8988T (cell line): ENCODE results near the gene SLC36A3.
"Not testable (repeated sequence)": the region's sequence is repeated elsewhere in the genome, so short reads cannot be mapped to it uniquely, and the experiment has no call there.

Experiments
- DNase-seq: peaks from one replicate; pipeline ENCODE4 v3.0.0; 2011

SLC36A3 gene

GRCh38 chr5:151303666-151304065 is at the start of gene SLC36A3:
Gene SLC36A3 (minus strand): TSS chr5:151303766. CDS start chr5:151303354, 412 bp downstream.
- DNase-seq = no peak

- no peak for DNase-seq
These were observed 48.1 kb upstream of the SLC36A3 start for GRCh38 chr5:151351671-151352070.

- DNase-seq = no peak
These were observed 45.2 kb upstream of the SLC36A3 start for GRCh38 chr5:151348789-151349188.

GRCh38 chr5:151347369-151347768 is 43.8 kb upstream of the SLC36A3 start, which contains the start of gene SLC36A2:
Gene SLC36A2 (minus strand): TSS chr5:151347559. CDS start chr5:151347460, 99 bp downstream.
- no peak for DNase-seq

- no peak for DNase-seq
These were observed 42.4 kb upstream of the SLC36A3 start for GRCh38 chr5:151345808-151346478.

GRCh38 chr5:151345187-151345807 is 41.7 kb upstream of the SLC36A3 start:
- no peak for DNase-seq

- no peak for DNase-seq
These were observed 40.5 kb upstream of the SLC36A3 start for GRCh38 chr5:151344088-151344487.

- no peak for DNase-seq
These were observed 36.4 kb upstream of the SLC36A3 start for GRCh38 chr5:151340004-151340403.

- DNase-seq = no peak
These were observed 35.2 kb upstream of the SLC36A3 start for GRCh38 chr5:151338734-151339133.

- no peak for DNase-seq
These were observed 29.3 kb upstream of the SLC36A3 start for GRCh38 chr5:151332857-151333256.

- DNase-seq = no peak
These were observed 25.2 kb upstream of the SLC36A3 start for GRCh38 chr5:151328734-151329133.

GRCh38 chr5:151327585-151327984 is 24.0 kb upstream of the SLC36A3 start:
- DNase-seq = no peak

- DNase-seq = no peak
These were observed 22.7 kb upstream of the SLC36A3 start for GRCh38 chr5:151326266-151326665.

- DNase-seq = no peak
These were observed 16.9 kb upstream of the SLC36A3 start for GRCh38 chr5:151320481-151320880.

- DNase-seq = peak; percentile 21
These were observed 15.5 kb upstream of the SLC36A3 start for GRCh38 chr5:151318850-151319732.

- no peak for DNase-seq
These were observed 14.3 kb upstream of the SLC36A3 start for GRCh38 chr5:151317871-151318270.

- DNase-seq = peak; percentile 51
These were observed 12.5 kb upstream of the SLC36A3 start for GRCh38 chr5:151315998-151316597.

- no peak for DNase-seq
These were observed 9.8 kb upstream of the SLC36A3 start for GRCh38 chr5:151313357-151313756.

- DNase-seq = no peak
These were observed 9.3 kb upstream of the SLC36A3 start for GRCh38 chr5:151312756-151313324.

GRCh38 chr5:151310932-151311331 is 7.4 kb upstream of the SLC36A3 start:
- DNase-seq = no peak

GRCh38 chr5:151309821-151310220 is 6.3 kb upstream of the SLC36A3 start:
- DNase-seq = not testable (repeated sequence)

GRCh38 chr5:151309266-151309665 is 5.7 kb upstream of the SLC36A3 start:
- not testable (repeated sequence) for DNase-seq
